ENCODE measurements around the gene G3BP2. TPM values are rescaled to one million over a fixed set of nuclear protein-coding genes. Genes with fewer than 3 reads are reported as not detected.
"Not testable (repeated sequence)": the region's sequence is repeated elsewhere in the genome, so short reads cannot be mapped to it uniquely, and the experiment has no call there.

The G3BP2 gene
- polyA plus RNA-seq, 1 experiment, result 57.6 TPM

GRCh38 chr4:75666299-75666698 is 6.9 kb downstream of the G3BP2 start:
- CTCF ChIA-PET, result no interaction called here
- TF ChIP-seq CTCF (IDR thresholded peaks at IDR 0.05; ENCODE audit: insufficient read depth, low read depth, low read length), result no peak
- POLR2A ChIA-PET, result no interaction called here
- no peak for DNase-seq (ENCODE audit: low read depth)
- H3K4me3 ChIP-seq (ENCODE audit: low read depth, low read length), result no peak overlapping the region
- no peaks in the 10 kb centered on the region for H3K27me3 ChIP-seq (ENCODE audit: control insufficient read depth, insufficient read depth, low read length)
- H3K36me3 ChIP-seq (ENCODE audit: control insufficient read depth, insufficient read depth, low read length), result no peaks in the 10 kb centered on the region; the same call in 1 of the 2 replicates

- H3K27me3 ChIP-seq (ENCODE audit: control insufficient read depth, insufficient read depth, low read length); POLR2A ChIA-PET: not testable (repeated sequence)
- CTCF ChIA-PET, result interaction anchor here (0.9 to 1.7 kb wide), 3 partner anchors 17 to 60 kb away, joined by 3 to 5 read pairs (median 3); partner anchors contain the start of gene USO1
Measured at GRCh38 chr4:75664604-75665003, 8.6 kb downstream of the G3BP2 start.

GRCh38 chr4:75662626-75663025 is 10.6 kb downstream of the G3BP2 start:
- TF ChIP-seq CTCF (IDR thresholded peaks at IDR 0.05; ENCODE audit: insufficient read depth, low read depth, low read length), result no peak
- POLR2A ChIA-PET, result no interaction called here
- no peak for DNase-seq (ENCODE audit: low read depth)
- CTCF ChIA-PET, result interaction anchor here (0.6 kb wide), 1 partner anchor 14 kb away, joined by 3 read pairs; no protein-coding TSS in a partner anchor
- Histone ChIP-seq H3K36me3 (ENCODE audit: control insufficient read depth, insufficient read depth, low read length) (peaks cover 1% of the 10 kb centered on the region), H3K4me3 (ENCODE audit: low read depth, low read length) (no peak overlapping the region), H3K27me3 (ENCODE audit: control insufficient read depth, insufficient read depth, low read length) (no peaks in the 10 kb centered on the region)

More at GRCh38 chr4:75664604-75665003, 8.6 kb downstream of the G3BP2 start:
- DNase-seq (ENCODE audit: low read depth); H3K36me3 ChIP-seq (ENCODE audit: control insufficient read depth, insufficient read depth, low read length); H3K4me3 ChIP-seq (ENCODE audit: low read depth, low read length): not testable (repeated sequence)

GRCh38 chr4:75660491-75660890 is 12.7 kb downstream of the G3BP2 start:
- no peak for TF ChIP-seq CTCF (IDR thresholded peaks at IDR 0.05; ENCODE audit: insufficient read depth, low read depth, low read length)
- no peaks in the 10 kb centered on the region for H3K27me3 ChIP-seq (ENCODE audit: control insufficient read depth, insufficient read depth, low read length)
- H3K4me3 ChIP-seq (ENCODE audit: low read depth, low read length), result no peak overlapping the region
- DNase-seq (ENCODE audit: low read depth), result no peak
- H3K36me3 ChIP-seq (ENCODE audit: control insufficient read depth, insufficient read depth, low read length), result peaks cover 1% of the 10 kb centered on the region
- ChIA-PET CTCF (interaction anchor here (1.8 to 1.9 kb wide), 2 partner anchors 12 to 63 kb away, joined by 3 to 4 read pairs; partner anchors contain the start of gene USO1), POLR2A (no interaction called here)

- Histone ChIP-seq H3K4me3 (ENCODE audit: low read depth, low read length) (no peak overlapping the region), H3K27me3 (ENCODE audit: control insufficient read depth, insufficient read depth, low read length) (no peaks in the 10 kb centered on the region), H3K36me3 (ENCODE audit: control insufficient read depth, insufficient read depth, low read length) (peaks cover 3% of the 10 kb centered on the region; the same call in 1 of the 2 replicates)
- TF ChIP-seq CTCF (IDR thresholded peaks at IDR 0.05; ENCODE audit: insufficient read depth, low read depth, low read length), result no peak
- no peak for DNase-seq (ENCODE audit: low read depth)
- ChIA-PET CTCF (interaction anchor here (0.7 to 2.1 kb wide), 5 partner anchors 11 to 64 kb away, joined by 3 to 7 read pairs (median 4); partner anchors contain the start of gene USO1), POLR2A (no interaction called here)
Measured at GRCh38 chr4:75659512-75660031, 13.6 kb downstream of the G3BP2 start.

GRCh38 chr4:75658876-75659275 is 14.3 kb downstream of the G3BP2 start:
- no peaks in the 10 kb centered on the region for H3K27me3 ChIP-seq (ENCODE audit: control insufficient read depth, insufficient read depth, low read length)
- no peak overlapping the region for H3K4me3 ChIP-seq (ENCODE audit: low read depth, low read length)
- peaks cover 3% of the 10 kb centered on the region; the same call in 1 of the 2 replicates for H3K36me3 ChIP-seq (ENCODE audit: control insufficient read depth, insufficient read depth, low read length)
- no peak for DNase-seq (ENCODE audit: low read depth)
- no peak for TF ChIP-seq CTCF (IDR thresholded peaks at IDR 0.05; ENCODE audit: insufficient read depth, low read depth, low read length)
- ChIA-PET CTCF (interaction anchor here (0.7 to 2.1 kb wide), 5 partner anchors 10 to 65 kb away, joined by 3 to 7 read pairs (median 4); partner anchors contain the start of gene USO1), POLR2A (no interaction called here)

Measured in BJ (cell line).